ENCODE results near the gene NAA80. TPM values are rescaled to one million over a fixed set of nuclear protein-coding genes. Genes with fewer than 3 reads are reported as not detected.

Gene NAA80
- total and polyA plus RNA-seq, 4 donors: 4.8 to 16.6 (median 12.1) TPM

DNA sequence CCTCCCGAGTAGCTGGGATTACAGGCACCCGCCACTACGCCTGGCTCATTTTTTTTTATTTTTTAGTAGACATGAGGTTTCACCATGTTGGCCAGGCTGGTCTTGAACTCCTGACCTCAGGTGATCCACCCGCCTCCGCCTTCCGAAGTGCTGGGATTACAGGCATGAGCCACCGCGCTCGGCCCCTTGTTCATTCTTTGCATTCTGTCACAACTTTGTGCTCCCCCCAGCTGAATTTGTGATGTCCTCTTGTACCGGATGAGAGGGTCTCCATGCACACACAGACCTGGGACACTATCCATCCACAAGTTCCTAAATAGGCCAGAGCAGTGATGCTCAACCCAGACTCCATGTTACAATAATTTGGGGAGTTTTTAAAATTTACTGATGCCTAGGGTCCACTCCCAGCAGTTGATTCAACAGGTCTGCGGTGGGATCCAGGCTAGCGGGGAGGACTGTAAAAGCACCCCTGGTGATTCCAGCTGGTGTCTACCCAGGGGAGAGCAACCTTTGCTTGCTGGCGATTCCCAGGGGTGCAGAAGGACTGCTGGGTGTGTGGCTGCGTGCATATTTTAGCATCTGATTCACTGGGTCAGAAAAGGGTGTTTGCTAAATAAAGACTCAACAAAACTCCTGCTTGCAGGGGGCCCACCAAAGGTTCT, 40.4 kb upstream of the NAA80 start:
- peak overlapping the region; percentile 13 for H3K4me3 ChIP-seq
- H3K9ac ChIP-seq (ENCODE audit: insufficient read depth in 1 of 2, low read length in 2 of 2): no peak overlapping the region
- no peaks in the 10 kb centered on the region for H3K9me3 ChIP-seq (ENCODE audit: control insufficient read depth in 4 of 4, insufficient read depth in 3 of 4, low read length in 3 of 4)
- no peak for DNase-seq
- TF ChIP-seq CTCF (IDR thresholded peaks at IDR 0.05; ENCODE audit: control extremely low read depth, extremely low read depth): no peak
- H3K27me3 ChIP-seq (ENCODE audit: control insufficient read depth in 3 of 3, insufficient read depth in 3 of 3, low read length in 2 of 3): peaks cover 0 to 5% (median 0%) of the 10 kb centered on the region in 3 donors
- 56 to 62% methylated on average over 14 of the region's 14 CpGs for WGBS, 2 donors
- H3K36me3 ChIP-seq (ENCODE audit: control insufficient read depth in 4 of 4, insufficient read depth in 4 of 4, low read length in 4 of 4): peaks cover 0 to 2% (median 0%) of the 10 kb centered on the region in 4 donors
- no peak for ATAC-seq (ENCODE audit: insufficient read depth, low FRiP score)
- peaks cover 3 to 56% (median 18%) of the 10 kb centered on the region in 5 donors for H3K4me1 ChIP-seq (ENCODE audit: control insufficient read depth in 5 of 5, insufficient read depth in 5 of 5, low read length in 5 of 5)
- H3K27ac ChIP-seq (ENCODE audit: low read depth in 1 of 2, low read length in 1 of 2): peak overlapping the region; percentile 72 to 77

DNA sequence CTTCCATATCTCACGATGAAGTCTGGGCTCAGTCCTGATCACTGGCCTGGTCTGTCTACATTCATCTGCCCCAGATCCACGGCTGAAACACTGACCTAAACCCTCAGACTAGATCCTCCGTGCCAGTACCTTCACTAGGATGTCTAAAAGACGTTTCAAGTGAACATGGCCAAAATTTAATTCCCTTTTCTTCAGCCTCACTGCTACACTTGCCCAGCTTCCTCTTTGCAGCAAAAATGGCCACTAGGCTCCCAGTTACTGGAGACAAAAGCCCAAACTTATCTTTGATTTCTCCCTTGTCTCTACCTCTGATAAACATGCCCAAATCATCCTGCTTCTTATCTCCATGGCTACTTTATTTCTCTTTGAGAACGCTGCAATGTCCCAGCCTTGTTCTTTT, 39.8 kb upstream of the NAA80 start:
- H3K27me3 ChIP-seq (ENCODE audit: control insufficient read depth in 3 of 3, insufficient read depth in 3 of 3, low read length in 2 of 3): peaks cover 0 to 5% (median 0%) of the 10 kb centered on the region in 3 donors
- H3K9ac ChIP-seq (ENCODE audit: insufficient read depth in 1 of 2, low read length in 2 of 2): peak overlapping the region in 1 of 2 donors; percentile 65
- no peak for DNase-seq
- H3K4me3 ChIP-seq: no peak overlapping the region
- peaks cover 10 to 58% (median 21%) of the 10 kb centered on the region in 5 donors for H3K4me1 ChIP-seq (ENCODE audit: control insufficient read depth in 5 of 5, insufficient read depth in 5 of 5, low read length in 5 of 5)
- ATAC-seq (ENCODE audit: insufficient read depth, low FRiP score): no peak
- peak overlapping the region in 1 of 2 donors; percentile 96 for H3K27ac ChIP-seq (ENCODE audit: low read depth in 1 of 2, low read length in 1 of 2)
- peaks cover 0 to 5% (median 0%) of the 10 kb centered on the region in 4 donors for H3K36me3 ChIP-seq (ENCODE audit: control insufficient read depth in 4 of 4, insufficient read depth in 4 of 4, low read length in 4 of 4)
- no peaks in the 10 kb centered on the region for H3K9me3 ChIP-seq (ENCODE audit: control insufficient read depth in 4 of 4, insufficient read depth in 3 of 4, low read length in 3 of 4)
- TF ChIP-seq CTCF (IDR thresholded peaks at IDR 0.05; ENCODE audit: control extremely low read depth, extremely low read depth): no peak
- 26 to 56% methylated on average over 5 of the region's 5 CpGs for WGBS, 2 donors

DNA sequence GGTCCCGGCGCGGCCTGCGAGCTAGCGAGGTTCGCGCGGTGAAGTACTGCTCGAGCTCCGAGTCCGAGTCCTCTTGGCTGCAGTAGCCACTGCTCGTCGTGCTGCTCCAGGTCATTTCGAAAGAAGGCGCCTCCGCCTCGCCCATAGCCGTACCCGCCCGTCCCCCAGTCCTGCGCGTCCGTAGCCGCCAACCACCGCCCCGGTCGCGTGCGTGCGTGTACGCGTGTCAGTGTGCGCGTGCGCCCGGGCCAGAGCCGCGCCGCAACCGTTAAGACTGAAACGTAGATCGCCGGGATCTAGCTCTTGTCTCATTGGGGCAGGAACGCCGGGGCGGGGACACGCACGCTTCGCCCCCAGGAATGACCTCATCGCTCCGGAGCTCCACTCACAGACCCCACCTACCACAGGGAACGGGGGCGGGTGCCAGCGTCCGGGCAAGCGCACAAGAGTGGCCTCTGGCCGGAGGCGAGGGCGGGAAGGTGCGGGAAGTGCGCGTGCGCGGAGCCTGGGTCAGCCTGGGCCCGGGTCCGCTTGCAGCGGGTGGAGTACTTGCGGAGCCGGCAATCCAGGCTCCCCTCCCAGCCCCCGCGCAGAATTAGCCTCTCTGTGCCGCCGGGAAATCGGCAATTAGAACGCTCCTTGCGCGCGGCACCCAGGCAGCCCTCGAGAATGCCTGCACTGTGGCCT, 38.1 kb upstream of the NAA80 start:
- ATAC-seq (ENCODE audit: insufficient read depth, low FRiP score) (peak; percentile 84), DNase-seq (peak; percentile 99)
- H3K27me3 ChIP-seq (ENCODE audit: control insufficient read depth in 3 of 3, insufficient read depth in 3 of 3, low read length in 2 of 3): peaks cover 0 to 5% (median 0%) of the 10 kb centered on the region in 3 donors
- WGBS, 2 donors: 0% methylated on average over 77 to 79 of the region's 79 CpGs
- peak overlapping the region; percentile 90 for H3K4me3 ChIP-seq
- no peak for TF ChIP-seq CTCF (IDR thresholded peaks at IDR 0.05; ENCODE audit: control extremely low read depth, extremely low read depth)
- peak overlapping the region; percentile 63 to 89 for H3K9ac ChIP-seq (ENCODE audit: insufficient read depth in 1 of 2, low read length in 2 of 2)
- peak overlapping the region; percentile 89 to 96 for H3K27ac ChIP-seq (ENCODE audit: low read depth in 1 of 2, low read length in 1 of 2)
- H3K4me1 ChIP-seq (ENCODE audit: control insufficient read depth in 5 of 5, insufficient read depth in 5 of 5, low read length in 5 of 5): peaks cover 10 to 58% (median 21%) of the 10 kb centered on the region in 5 donors
- peaks cover 0 to 7% (median 2%) of the 10 kb centered on the region in 4 donors for H3K36me3 ChIP-seq (ENCODE audit: control insufficient read depth in 4 of 4, insufficient read depth in 4 of 4, low read length in 4 of 4)
- H3K9me3 ChIP-seq (ENCODE audit: control insufficient read depth in 4 of 4, insufficient read depth in 3 of 4, low read length in 3 of 4): no peaks in the 10 kb centered on the region
